Mucosa of rectum (tissue), 2 donors: ENCODE data around the gene NEK1.
"Not testable (repeated sequence)": the region's sequence is repeated elsewhere in the genome, so short reads cannot be mapped to it uniquely, and the experiment has no call there.

Experiments
- H3K27ac ChIP-seq, 2 donors: one replicate each; pipeline ENCODE4 v1.7.0; 2013; ENCODE audit warnings: inconsistent platforms in 2 of 2, low read depth in 2 of 2, low read length in 2 of 2
- H3K27me3 ChIP-seq, 2 donors: one replicate each; pipeline ENCODE4 v1.7.0; 2013; ENCODE audit warnings: low read length in 2 of 2; ENCODE audit not compliant: control insufficient read depth in 2 of 2, insufficient read depth in 2 of 2
- H3K36me3 ChIP-seq, 2 donors: one replicate each; pipeline ENCODE4 v1.7.0; 2013; ENCODE audit warnings: low read length in 2 of 2; ENCODE audit not compliant: control insufficient read depth in 2 of 2, insufficient read depth in 2 of 2
- H3K4me1 ChIP-seq, 2 donors: one replicate each; pipeline ENCODE4 v1.7.0; 2013; ENCODE audit warnings: low read length in 2 of 2, mild to moderate bottlenecking in 1 of 2; ENCODE audit not compliant: control insufficient read depth in 2 of 2, insufficient read depth in 2 of 2
- H3K4me3 ChIP-seq, 2 donors: one replicate each; pipeline ENCODE4 v1.7.0; 2013; ENCODE audit warnings: low read length in 2 of 2
- H3K9ac ChIP-seq, 2 donors: one replicate each; pipeline ENCODE4 v1.7.0; 2013; ENCODE audit warnings: low read length in 2 of 2, low read depth in 1 of 2, mild to moderate bottlenecking in 1 of 2
- H3K9me3 ChIP-seq, 2 donors: one replicate each; pipeline ENCODE4 v1.7.0; 2013; ENCODE audit warnings: low read length in 2 of 2; ENCODE audit not compliant: control insufficient read depth in 2 of 2
- donor health status: healthy.
- donor health status: Normal muscosa, but diverticular disease.

NEK1 gene

GRCh38 chr4:169510617-169511016 is 101.8 kb downstream of the NEK1 start:
- no peaks in the 10 kb centered on the region for H3K27me3 ChIP-seq
- no peaks in the 10 kb centered on the region for H3K36me3 ChIP-seq
- H3K27ac ChIP-seq = no peak overlapping the region
- no peak overlapping the region for H3K4me3 ChIP-seq
- H3K9me3 ChIP-seq = no peaks in the 10 kb centered on the region
- H3K9ac ChIP-seq = no peak overlapping the region
- no peaks in the 10 kb centered on the region for H3K4me1 ChIP-seq

GRCh38 chr4:169506903-169507302 is 105.5 kb downstream of the NEK1 start:
- Histone ChIP-seq H3K9me3 (no peaks in the 10 kb centered on the region), H3K4me1 (no peaks in the 10 kb centered on the region), H3K9ac (no peak overlapping the region), H3K4me3 (no peak overlapping the region), H3K27ac (no peak overlapping the region), H3K27me3 (no peaks in the 10 kb centered on the region), H3K36me3 (no peaks in the 10 kb centered on the region)

GRCh38 chr4:169499907-169500306 is 112.5 kb downstream of the NEK1 start:
- not testable (repeated sequence) for H3K4me1 ChIP-seq, H3K27me3 ChIP-seq, H3K27ac ChIP-seq, H3K9ac ChIP-seq, H3K36me3 ChIP-seq, H3K9me3 ChIP-seq, H3K4me3 ChIP-seq

- not testable (repeated sequence) for H3K4me1 ChIP-seq, H3K27ac ChIP-seq, H3K27me3 ChIP-seq, H3K9me3 ChIP-seq, H3K4me3 ChIP-seq, H3K9ac ChIP-seq, H3K36me3 ChIP-seq
Observed at GRCh38 chr4:169494234-169494633, 118.1 kb downstream of the NEK1 start.

- H3K36me3 ChIP-seq = no peaks in the 10 kb centered on the region
- no peak overlapping the region for H3K4me3 ChIP-seq
- H3K9ac ChIP-seq = no peak overlapping the region
- H3K27me3 ChIP-seq = no peaks in the 10 kb centered on the region
- H3K9me3 ChIP-seq = no peaks in the 10 kb centered on the region
- H3K4me1 ChIP-seq = no peaks in the 10 kb centered on the region
- no peak overlapping the region for H3K27ac ChIP-seq
Observed at GRCh38 chr4:169493164-169493524, 119.2 kb downstream of the NEK1 start.

GRCh38 chr4:169492436-169493163 is 119.8 kb downstream of the NEK1 start:
- H3K36me3 ChIP-seq = no peaks in the 10 kb centered on the region
- no peak overlapping the region for H3K9ac ChIP-seq
- H3K9me3 ChIP-seq = no peaks in the 10 kb centered on the region
- no peak overlapping the region for H3K4me3 ChIP-seq
- no peak overlapping the region for H3K27ac ChIP-seq
- H3K4me1 ChIP-seq = no peaks in the 10 kb centered on the region
- H3K27me3 ChIP-seq = no peaks in the 10 kb centered on the region

GRCh38 chr4:169491211-169491610 is 121.2 kb downstream of the NEK1 start:
- Histone ChIP-seq H3K4me3 (no peak overlapping the region), H3K4me1 (no peaks in the 10 kb centered on the region), H3K36me3 (no peaks in the 10 kb centered on the region), H3K9ac (no peak overlapping the region), H3K27ac (no peak overlapping the region), H3K27me3 (no peaks in the 10 kb centered on the region), H3K9me3 (no peaks in the 10 kb centered on the region)

- no peak overlapping the region for H3K9ac ChIP-seq
- H3K36me3 ChIP-seq = no peaks in the 10 kb centered on the region
- no peak overlapping the region for H3K27ac ChIP-seq
- no peaks in the 10 kb centered on the region for H3K4me1 ChIP-seq
- H3K9me3 ChIP-seq = no peaks in the 10 kb centered on the region
- no peak overlapping the region for H3K4me3 ChIP-seq
- H3K27me3 ChIP-seq = no peaks in the 10 kb centered on the region
Observed at GRCh38 chr4:169489306-169489705, 123.1 kb downstream of the NEK1 start.

GRCh38 chr4:169485791-169486742 is 126.3 kb downstream of the NEK1 start:
- no peak overlapping the region for H3K27ac ChIP-seq
- H3K4me1 ChIP-seq = no peaks in the 10 kb centered on the region
- no peak overlapping the region for H3K9ac ChIP-seq
- H3K27me3 ChIP-seq = no peaks in the 10 kb centered on the region
- no peaks in the 10 kb centered on the region for H3K36me3 ChIP-seq
- H3K9me3 ChIP-seq = no peaks in the 10 kb centered on the region
- no peak overlapping the region for H3K4me3 ChIP-seq

- Histone ChIP-seq H3K27me3 (no peaks in the 10 kb centered on the region), H3K4me3 (no peak overlapping the region), H3K9ac (no peak overlapping the region), H3K36me3 (no peaks in the 10 kb centered on the region), H3K4me1 (no peaks in the 10 kb centered on the region), H3K27ac (no peak overlapping the region), H3K9me3 (no peaks in the 10 kb centered on the region)
Observed at GRCh38 chr4:169485086-169485485, 127.3 kb downstream of the NEK1 start.
